H9 (cell line): ENCODE data around the gene ULK4. TPM values are rescaled to one million over a fixed set of nuclear protein-coding genes. Genes with fewer than 3 reads are reported as not detected.

Experiments
- DNase-seq: peaks from one replicate; pipeline ENCODE4 v3.0.0-alpha.2; 2017
- H2AFZ ChIP-seq: one replicate; pipeline ENCODE4 v1.6.1; 2013; ENCODE audit warnings: mild to moderate bottlenecking, low read length, control low read depth, moderate library complexity
- H2AK5ac ChIP-seq: 2 replicates; pipeline ENCODE4 v1.6.1; 2013; ENCODE audit warnings: low read length, control low read depth, mixed read lengths; ENCODE audit not compliant: insufficient read length
- H2BK120ac ChIP-seq: one replicate; pipeline ENCODE4 v1.6.1; 2013; ENCODE audit warnings: low read depth, mild to moderate bottlenecking, low read length, control low read depth, inconsistent platforms; ENCODE audit not compliant: poor library complexity, severe bottlenecking
- H2BK12ac ChIP-seq: 2 replicates; pipeline ENCODE4 v1.6.1; 2013; ENCODE audit warnings: low read length, control low read depth, mixed read lengths, low read depth; ENCODE audit not compliant: insufficient read length
- H2BK15ac ChIP-seq: 2 replicates; pipeline ENCODE4 v1.6.1; 2013; ENCODE audit warnings: low read depth, low read length, control low read depth
- H2BK20ac ChIP-seq: one replicate; pipeline ENCODE4 v1.6.1; 2013; ENCODE audit warnings: low read depth, mild to moderate bottlenecking, low read length, control low read depth, inconsistent platforms; ENCODE audit not compliant: poor library complexity, severe bottlenecking
- H2BK5ac ChIP-seq: 2 replicates; pipeline ENCODE4 v1.6.1; 2013; ENCODE audit warnings: low read length, control low read depth, mixed read lengths; ENCODE audit not compliant: insufficient read length
- H3K14ac ChIP-seq: 2 replicates; pipeline ENCODE4 v1.6.1; 2013; ENCODE audit warnings: low read length, control low read depth; ENCODE audit not compliant: insufficient read depth
- H3K18ac ChIP-seq: 2 replicates; pipeline ENCODE4 v1.6.1; 2013; ENCODE audit warnings: low read depth, mild to moderate bottlenecking, mixed read lengths, low read length, control low read depth; ENCODE audit not compliant: insufficient read length
- H3K23ac ChIP-seq: 2 replicates; pipeline ENCODE4 v1.6.1; 2013; ENCODE audit warnings: low read length, control low read depth, mixed read lengths, low read depth; ENCODE audit not compliant: insufficient read length
- H3K23me2 ChIP-seq: 2 replicates; pipeline ENCODE4 v1.6.1; 2013; ENCODE audit warnings: low read depth, mild to moderate bottlenecking, mixed read lengths, low read length, control low read depth; ENCODE audit not compliant: insufficient read length, poor library complexity, severe bottlenecking
- H3K27ac ChIP-seq: 2 replicates; pipeline ENCODE4 v1.5.1; 2013; ENCODE audit warnings: low read length, control low read depth, mixed read lengths, low read depth; ENCODE audit not compliant: insufficient read length
- H3K27me3 ChIP-seq: 2 replicates; pipeline ENCODE4 v1.6.1; 2013; ENCODE audit warnings: low read length, control low read depth, inconsistent platforms; ENCODE audit not compliant: insufficient read depth
- H3K4ac ChIP-seq: 2 replicates; pipeline ENCODE4 v1.6.1; 2013; ENCODE audit warnings: low read depth, mild to moderate bottlenecking, control low read depth, inconsistent platforms, low read length, moderate library complexity
- H3K4me1 ChIP-seq: 2 replicates; pipeline ENCODE4 v1.6.1; 2013; ENCODE audit warnings: low read length, control low read depth, inconsistent platforms; ENCODE audit not compliant: insufficient read depth
- H3K4me2 ChIP-seq: 2 replicates; pipeline ENCODE4 v1.6.1; 2013; ENCODE audit warnings: low read length, control low read depth, mixed read lengths; ENCODE audit not compliant: insufficient read length, insufficient read depth
- H3K56ac ChIP-seq: 2 replicates; pipeline ENCODE4 v1.6.1; 2013; ENCODE audit warnings: low read depth, mild to moderate bottlenecking, mixed read lengths, low read length, control low read depth; ENCODE audit not compliant: insufficient read length
- H3K79me1 ChIP-seq: 2 replicates; pipeline ENCODE4 v1.6.1; 2013; ENCODE audit warnings: low read depth, mild to moderate bottlenecking, moderate library complexity, low read length, control low read depth, inconsistent platforms; ENCODE audit not compliant: insufficient read depth, poor library complexity, severe bottlenecking
- H3K79me2 ChIP-seq: 2 replicates; pipeline ENCODE4 v1.6.1; 2013; ENCODE audit warnings: low read length, control low read depth, inconsistent platforms; ENCODE audit not compliant: insufficient read depth
- H3K9ac ChIP-seq: 2 replicates; pipeline ENCODE4 v1.6.1; 2013; ENCODE audit warnings: low read length, control low read depth, mixed read lengths; ENCODE audit not compliant: insufficient read length; ENCODE audit errors: extremely low read depth
- H3K9me3 ChIP-seq: one replicate; pipeline ENCODE4 v1.6.1; 2013; ENCODE audit warnings: low read depth, low read length, inconsistent platforms; ENCODE audit not compliant: control insufficient read depth
- H3T11ph ChIP-seq: one replicate; pipeline ENCODE4 v1.6.1; 2013; ENCODE audit warnings: mild to moderate bottlenecking, low read length, control low read depth, inconsistent platforms
- H4K20me1 ChIP-seq: one replicate; pipeline ENCODE4 v1.6.1; 2013; ENCODE audit not compliant: control insufficient read depth, insufficient read length, insufficient read depth
- H4K5ac ChIP-seq: 2 replicates; pipeline ENCODE4 v1.6.1; 2013; ENCODE audit warnings: low read depth, mild to moderate bottlenecking, mixed read lengths, low read length, control low read depth; ENCODE audit not compliant: insufficient read length
- H4K8ac ChIP-seq: replicated peaks from 2 replicates; pipeline ENCODE4 v1.6.1; 2013; ENCODE audit warnings: low read length, control low read depth, mixed read lengths, low read depth; ENCODE audit not compliant: insufficient read length
- H4K91ac ChIP-seq: 2 replicates; pipeline ENCODE4 v1.6.1; 2013; ENCODE audit warnings: low read depth, mild to moderate bottlenecking, moderate library complexity, mixed read lengths, low read length, control low read depth; ENCODE audit not compliant: insufficient read length
- H3K27ac Mint-ChIP-seq, 3 experiments: 2 replicates in 2 of 3; 3 replicates in 1 of 3; pipeline ENCODE4 v1.8.0; 2020 to 2021; ENCODE audit warnings: mixed read lengths in 3 of 3, mild to moderate bottlenecking in 1 of 3, moderate library complexity in 1 of 3
- H3K27me3 Mint-ChIP-seq: 2 replicates; pipeline ENCODE4 v1.8.0; 2021; ENCODE audit warnings: low read depth, mild to moderate bottlenecking, moderate library complexity, mixed read lengths
- H3K36me3 Mint-ChIP-seq, 3 experiments: 2 replicates in 2 of 3; 3 replicates in 1 of 3; pipeline ENCODE4 v1.8.0; 2020 to 2021; ENCODE audit warnings: low read depth in 3 of 3, mixed read lengths in 3 of 3; ENCODE audit not compliant: insufficient read depth in 1 of 3
- H3K4me1 Mint-ChIP-seq, 2 experiments: 2 replicates each; pipeline ENCODE4 v1.8.0; 2020; ENCODE audit warnings: mixed read lengths in 2 of 2
- H3K4me3 Mint-ChIP-seq, 2 experiments: 2 replicates in 1 of 2; 3 replicates in 1 of 2; pipeline ENCODE4 v1.8.0; 2020 to 2021; ENCODE audit warnings: mild to moderate bottlenecking in 2 of 2, mixed read lengths in 2 of 2, moderate library complexity in 1 of 2
- H3K9me3 Mint-ChIP-seq, 2 experiments: 2 replicates in 1 of 2; 3 replicates in 1 of 2; pipeline ENCODE4 v1.8.0; 2020; ENCODE audit warnings: mild to moderate bottlenecking in 2 of 2, mixed read lengths in 2 of 2, moderate library complexity in 1 of 2
- CTCF ChIP-seq: fragments of 200-600 bp; sonication (generic); conservative IDR thresholded peaks from 3 replicates; pipeline ENCODE4 v1.8.0; 2021; ENCODE audit warnings: antibody characterized with exemption, mild to moderate bottlenecking
- WGBS: extraction: QIAGEN DNeasy Blood & Tissue Kit; methylation state at CpG from one replicate; pipeline ENCODE4 v1.1.7; 2013; ENCODE audit warnings: missing lambda C conversion rate, low lambda C conversion rate, mixed read lengths; ENCODE audit not compliant: insufficient read length; ENCODE audit errors: extremely low coverage; 5-methylcytosine and 5-hydroxymethylcytosine counted together
- total RNA-seq: library from RNA; stranded (reverse); gene quantifications from 2 replicates; pipeline ENCODE4 v1.2.1, GENCODE V29; 2021

Gene ULK4
- total RNA-seq, 1 experiment from 2014 or later = 12.9 TPM

GRCh38 chr3:41207355-41207754 is 754.5 kb downstream of the ULK4 start:
- no peaks in the 10 kb centered on the region for H3K27me3 ChIP-seq
- no peak overlapping the region for H3K18ac ChIP-seq
- H2AFZ ChIP-seq = no peak overlapping the region
- H4K20me1 ChIP-seq = no peaks in the 10 kb centered on the region
- H4K8ac ChIP-seq = no peak overlapping the region
- H3K4me1 ChIP-seq = peaks cover 1% of the 10 kb centered on the region; the same call in 1 of the 2 replicates
- 0 out of 7 replicates have a peak overlapping the region, but pooled peaks of 1 of the 3 experiments have one; percentile 5 for H3K27ac Mint-ChIP-seq
- H3K56ac ChIP-seq = no peak overlapping the region
- H3K4me2 ChIP-seq = no peak overlapping the region
- peaks cover 3% of the 10 kb centered on the region for H3K23me2 ChIP-seq
- no peak overlapping the region for H2BK20ac ChIP-seq
- H3K9ac ChIP-seq = no peak overlapping the region
- no peak overlapping the region for H3T11ph ChIP-seq
- peaks cover 5 to 17% (median 11%) of the 10 kb centered on the region in 3 experiments for H3K36me3 Mint-ChIP-seq
- peaks cover 9% of the 10 kb centered on the region for H3K79me1 ChIP-seq
- H3K4me1 Mint-ChIP-seq = peaks cover 76 to 77% of the 10 kb centered on the region in 2 experiments
- no peak for DNase-seq
- no peak overlapping the region for H3K4me3 Mint-ChIP-seq
- no peak overlapping the region for H4K91ac ChIP-seq
- no peak for TF ChIP-seq CTCF
- H2BK15ac ChIP-seq = no peak overlapping the region
- no peak overlapping the region for H3K23ac ChIP-seq
- H4K5ac ChIP-seq = no peak overlapping the region
- no CpG with 5 or more reads among the region's 1 CpG for WGBS
- H3K4ac ChIP-seq = no peak overlapping the region
- H3K14ac ChIP-seq = no peak overlapping the region
- H3K27ac ChIP-seq = no peak overlapping the region
- H3K9me3 Mint-ChIP-seq = no peaks in the 10 kb centered on the region
- H2AK5ac ChIP-seq = no peak overlapping the region
- no peaks in the 10 kb centered on the region for H3K9me3 ChIP-seq
- H3K79me2 ChIP-seq = peaks cover 84% of the 10 kb centered on the region
- no peak overlapping the region for H2BK5ac ChIP-seq
- H3K27me3 Mint-ChIP-seq = no peaks in the 10 kb centered on the region
- no peak overlapping the region for H2BK12ac ChIP-seq
- no peak overlapping the region for H2BK120ac ChIP-seq
